ENCODE measurements around the gene ATAD3A. TPM values are rescaled to one million over a fixed set of nuclear protein-coding genes. Genes with fewer than 3 reads are reported as not detected.

Gene ATAD3A
- total and polyA plus RNA-seq, 2 of the 4 experiments (the other 2 are of a cell fraction), result 27.2 to 34.0 TPM

DNA sequence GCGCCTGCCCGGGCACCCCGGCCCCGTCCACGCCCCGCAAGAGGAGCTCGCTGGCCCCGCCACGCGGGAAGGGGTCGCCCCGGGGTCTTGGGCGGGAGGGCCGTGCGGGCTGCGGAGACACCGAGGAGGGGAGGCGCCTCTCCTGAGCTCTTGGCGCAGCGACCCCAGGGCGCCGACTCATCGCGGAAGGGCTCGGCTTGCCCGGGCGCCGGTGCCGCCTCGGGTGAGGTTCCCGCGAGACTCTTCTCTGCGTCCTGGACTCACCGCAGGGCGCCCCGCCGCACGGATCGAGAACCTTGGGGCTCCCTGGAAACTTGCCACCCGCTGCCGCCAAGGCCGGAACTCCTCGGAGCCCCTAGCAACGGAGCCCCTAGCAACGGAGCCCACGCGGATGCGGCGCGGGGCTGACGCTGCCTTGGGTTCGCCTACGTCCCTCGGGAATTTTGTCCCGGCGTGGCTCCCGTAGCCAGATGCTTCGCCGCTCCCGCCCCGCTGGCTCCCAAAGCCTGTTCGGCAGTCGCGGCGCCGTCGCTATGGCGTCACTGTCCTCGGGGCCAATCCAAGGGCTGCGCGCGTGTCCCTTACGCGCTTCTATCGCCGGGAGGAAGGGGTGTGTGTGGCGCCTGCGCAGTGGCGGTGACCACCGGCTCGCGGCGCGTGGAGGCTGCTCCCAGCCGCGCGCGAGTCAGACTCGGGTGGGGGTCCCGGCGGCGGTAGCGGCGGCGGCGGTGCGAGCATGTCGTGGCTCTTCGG lies at the start of gene ATAD3A (continued):
- TF ChIP-seq SMC3 (IDR thresholded peaks at IDR 0.05; ENCODE audit: low read depth, low read length), result no peak
- TF ChIP-seq POLR2A (IDR thresholded peaks at IDR 0.05; ENCODE audit: low read depth, low read length), result peak; percentile 86
- no peak for TF ChIP-seq BHLHE40 (IDR thresholded peaks at IDR 0.05; ENCODE audit: low read depth, low read length)
- peak; percentile 86; the same call in 1 of the 2 replicates for TF ChIP-seq MXI1 (IDR thresholded peaks at IDR 0.05; ENCODE audit: borderline replicate concordance, low read depth, low read length)
- TF ChIP-seq CEBPB (IDR thresholded peaks at IDR 0.05; ENCODE audit: low read depth, low read length), result no peak

DNA sequence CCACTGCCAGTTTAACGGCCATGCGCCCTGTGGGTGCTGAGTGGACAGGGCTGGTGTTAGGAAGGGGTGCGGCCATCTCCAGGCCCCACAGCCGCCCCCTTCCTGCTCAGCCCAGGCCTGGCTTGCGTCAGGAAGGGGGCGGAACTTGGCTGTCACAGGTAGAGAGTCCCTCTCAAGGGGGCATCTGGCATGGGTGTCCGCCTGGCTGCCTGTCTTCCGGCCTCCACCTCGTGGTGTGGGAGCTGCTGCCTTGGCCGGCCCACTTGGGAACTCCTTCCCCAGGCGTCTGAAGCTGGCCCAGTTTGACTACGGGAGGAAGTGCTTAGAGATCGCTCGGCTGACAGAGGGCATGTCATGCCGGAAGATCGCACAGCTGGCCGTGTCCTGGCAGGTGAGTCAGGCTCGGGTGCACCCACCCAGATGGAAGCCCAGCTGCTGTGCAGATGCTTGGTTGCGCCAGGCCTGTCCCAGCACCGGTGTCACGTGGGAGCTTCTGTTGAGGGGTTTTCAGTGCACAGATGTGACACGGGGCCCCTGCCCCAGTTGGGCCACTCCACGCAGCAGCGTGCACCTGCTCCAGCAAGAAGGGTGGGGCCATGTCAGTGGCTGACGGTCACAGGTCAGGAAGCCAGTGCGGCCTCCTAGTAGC lies 49.5 kb upstream of the ATAD3A start:
- H2AK5ac ChIP-seq (ENCODE audit: low read depth, low read length), result no peak overlapping the region
- DNase-seq, result no peak
- no peak overlapping the region for H3K18ac ChIP-seq (ENCODE audit: low read depth, low read length)
- no peaks in the 10 kb centered on the region for H3K36me3 ChIP-seq (ENCODE audit: control insufficient read depth, insufficient read depth, low read length)
- no peak overlapping the region for H3K56ac ChIP-seq (ENCODE audit: extremely low read depth, insufficient read depth, low read length)
- no peak overlapping the region for H2BK5ac ChIP-seq (ENCODE audit: low read depth, low read length, poor library complexity, severe bottlenecking)
- H4K91ac ChIP-seq (ENCODE audit: insufficient read depth, low read depth, low read length), result no peak overlapping the region
- H3K14ac ChIP-seq (replicated peaks; ENCODE audit: low read depth, low read length), result no peak overlapping the region
- H3K27me3 ChIP-seq (ENCODE audit: control insufficient read depth, insufficient read depth, low read length), result no peaks in the 10 kb centered on the region
- CTCF ChIA-PET, result no interaction called here
- no peak overlapping the region for H4K5ac ChIP-seq (ENCODE audit: low read depth, low read length)
- no peak overlapping the region for H2AK9ac ChIP-seq (replicated peaks; ENCODE audit: low read depth, low read length, poor library complexity)
- no TSS peak for BruUV-seq (replicated peaks)
- POLR2A ChIA-PET (ENCODE audit: unreplicated experiment), result no interaction called here
- H2BK20ac ChIP-seq (ENCODE audit: low read depth, low read length), result no peak overlapping the region
- no peak overlapping the region for H2BK15ac ChIP-seq (ENCODE audit: low read depth, low read length)
- H3K9me3 ChIP-seq (ENCODE audit: control insufficient read depth, insufficient read depth, low read length), result no peaks in the 10 kb centered on the region
- in situ Hi-C loops (cut with MboI; ENCODE audit: low sequenced_read_pairs), result no loop called here
- no peak overlapping the region for H3K9ac ChIP-seq (ENCODE audit: low read depth, low read length)
- H3K23ac ChIP-seq (ENCODE audit: low read depth, low read length), result no peak overlapping the region
- WGBS, 2 experiments (ENCODE audit: extremely low coverage in 2 of 2, insufficient read length in 1 of 2), result 86% methylated on average over 9 of the region's 26 CpGs; no CpG with 5 or more reads in 1 of the 2 experiments
- no peak for ATAC-seq (ENCODE audit: low read depth)
- H3K79me1 ChIP-seq (ENCODE audit: low read depth in 1 of 2, low read length in 2 of 2), result no peaks in the 10 kb centered on the region
- no peak for TF ChIP-seq MAZ (IDR thresholded peaks at IDR 0.05; ENCODE audit: borderline replicate concordance, low read depth, low read length)
- TF ChIP-seq, protein P1, sequence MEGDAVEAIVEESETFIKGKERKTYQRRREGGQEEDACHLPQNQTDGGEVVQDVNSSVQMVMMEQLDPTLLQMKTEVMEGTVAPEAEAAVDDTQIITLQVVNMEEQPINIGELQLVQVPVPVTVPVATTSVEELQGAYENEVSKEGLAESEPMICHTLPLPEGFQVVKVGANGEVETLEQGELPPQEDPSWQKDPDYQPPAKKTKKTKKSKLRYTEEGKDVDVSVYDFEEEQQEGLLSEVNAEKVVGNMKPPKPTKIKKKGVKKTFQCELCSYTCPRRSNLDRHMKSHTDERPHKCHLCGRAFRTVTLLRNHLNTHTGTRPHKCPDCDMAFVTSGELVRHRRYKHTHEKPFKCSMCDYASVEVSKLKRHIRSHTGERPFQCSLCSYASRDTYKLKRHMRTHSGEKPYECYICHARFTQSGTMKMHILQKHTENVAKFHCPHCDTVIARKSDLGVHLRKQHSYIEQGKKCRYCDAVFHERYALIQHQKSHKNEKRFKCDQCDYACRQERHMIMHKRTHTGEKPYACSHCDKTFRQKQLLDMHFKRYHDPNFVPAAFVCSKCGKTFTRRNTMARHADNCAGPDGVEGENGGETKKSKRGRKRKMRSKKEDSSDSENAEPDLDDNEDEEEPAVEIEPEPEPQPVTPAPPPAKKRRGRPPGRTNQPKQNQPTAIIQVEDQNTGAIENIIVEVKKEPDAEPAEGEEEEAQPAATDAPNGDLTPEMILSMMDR (conservative IDR thresholded peaks at IDR 0.05; ENCODE audit: low read depth, low read length), result no peak
- no peak for TF ChIP-seq CEBPB (IDR thresholded peaks at IDR 0.05; ENCODE audit: low read depth, low read length)
- TF ChIP-seq, protein P2, sequence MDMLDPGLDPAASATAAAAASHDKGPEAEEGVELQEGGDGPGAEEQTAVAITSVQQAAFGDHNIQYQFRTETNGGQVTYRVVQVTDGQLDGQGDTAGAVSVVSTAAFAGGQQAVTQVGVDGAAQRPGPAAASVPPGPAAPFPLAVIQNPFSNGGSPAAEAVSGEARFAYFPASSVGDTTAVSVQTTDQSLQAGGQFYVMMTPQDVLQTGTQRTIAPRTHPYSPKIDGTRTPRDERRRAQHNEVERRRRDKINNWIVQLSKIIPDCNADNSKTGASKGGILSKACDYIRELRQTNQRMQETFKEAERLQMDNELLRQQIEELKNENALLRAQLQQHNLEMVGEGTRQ (IDR thresholded peaks at IDR 0.05; ENCODE audit: low read depth, low read length), result no peak
- TF ChIP-seq CHD1 (IDR thresholded peaks at IDR 0.05; ENCODE audit: low read depth, low read length), result no peak
- H3K4ac ChIP-seq (ENCODE audit: low read depth, low read length), result no peak overlapping the region
- no peaks in the 10 kb centered on the region for H4K20me1 ChIP-seq (ENCODE audit: insufficient read depth, low read length)
- intact Hi-C loops (cut with micrococcal nuclease), result no loop called here
- no peak overlapping the region for H2BK120ac ChIP-seq (ENCODE audit: low read depth, low read length)
- H3K9me1 ChIP-seq (ENCODE audit: insufficient read depth, low read length), result no peaks in the 10 kb centered on the region
- H3K4me3 ChIP-seq (ENCODE audit: insufficient read depth, low read depth, low read length), result no peak overlapping the region
- H3K27ac ChIP-seq (ENCODE audit: insufficient read depth, low read length), result no peak overlapping the region
- no peak overlapping the region for H4K8ac ChIP-seq (ENCODE audit: low read depth in 2 of 2, low read length in 2 of 2)
- no peak overlapping the region for H3K4me2 ChIP-seq (ENCODE audit: low read depth, low read length)
- no peaks in the 10 kb centered on the region for H3K4me1 ChIP-seq (ENCODE audit: control insufficient read depth, insufficient read depth, low read length)
- dilution Hi-C loops (cut with HindIII; ENCODE audit: low sequenced_read_pairs, unreplicated experiment), result no loop called here
- H2AFZ ChIP-seq (replicated peaks; ENCODE audit: low read length, poor library complexity), result peak overlapping the region; percentile 33

All from IMR-90 (cell line).